Hematopoietic multipotent progenitor cell treated with erythropoietin and hydrocortisone succinate and interleukin-3 and kit ligand, for 4 days (in vitro differentiated cells): Measurements from ENCODE around the gene FNDC11.
A peak's percentile ranks its signal among the peaks of the same experiment; 100 is the strongest.
"Not testable (repeated sequence)": the region's sequence is repeated elsewhere in the genome, so short reads cannot be mapped to it uniquely, and the experiment has no call there.

Experiments used
- DNase-seq: peaks from one replicate; pipeline ENCODE4 v3.0.0-alpha.2; 2015

FNDC11 gene

GRCh38 chr20:63585616-63586565 lies 31.9 kb downstream of the FNDC11 start:
- no peak for DNase-seq

DNA sequence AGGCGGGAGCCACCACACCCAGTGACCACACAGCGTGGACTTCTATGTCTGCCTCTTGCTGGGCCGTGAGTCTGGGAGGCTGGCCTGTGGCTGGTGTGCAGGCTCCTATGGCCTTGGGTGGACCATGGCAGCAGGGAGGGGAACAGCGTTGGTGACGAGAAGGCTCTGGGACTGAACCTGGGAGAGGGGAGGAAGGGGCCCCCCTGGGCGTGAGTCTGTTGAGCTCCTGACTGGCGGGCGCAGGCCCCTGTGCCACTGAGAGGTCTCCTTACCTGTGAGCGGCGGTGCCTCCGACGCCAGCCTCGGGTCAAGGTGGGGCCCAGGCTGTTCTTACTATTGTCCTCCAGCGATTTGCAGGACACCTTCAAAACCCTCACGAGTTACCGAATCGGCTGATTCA lies 32.8 kb downstream of the FNDC11 start:
- DNase-seq, result no peak

DNA sequence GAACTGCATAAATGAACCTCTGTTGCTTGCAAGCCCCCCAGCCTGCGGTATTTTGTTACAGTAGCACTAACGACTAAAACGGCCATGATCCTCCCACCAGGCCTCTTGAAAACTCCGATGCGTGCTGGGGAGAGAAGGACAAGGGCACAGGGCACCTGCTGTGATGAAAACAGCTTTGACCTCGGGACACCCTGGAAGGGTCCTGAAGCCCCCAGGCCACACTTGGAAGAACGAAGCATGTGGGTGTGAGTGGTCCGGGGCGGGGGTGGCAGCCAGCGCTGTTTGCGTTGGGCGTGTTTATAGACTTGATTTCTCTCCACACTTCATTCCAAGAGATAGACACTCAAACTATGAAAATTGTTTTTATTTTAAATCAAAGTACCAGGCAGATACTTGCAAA lies 33.3 kb downstream of the FNDC11 start:
- no peak for DNase-seq

DNA sequence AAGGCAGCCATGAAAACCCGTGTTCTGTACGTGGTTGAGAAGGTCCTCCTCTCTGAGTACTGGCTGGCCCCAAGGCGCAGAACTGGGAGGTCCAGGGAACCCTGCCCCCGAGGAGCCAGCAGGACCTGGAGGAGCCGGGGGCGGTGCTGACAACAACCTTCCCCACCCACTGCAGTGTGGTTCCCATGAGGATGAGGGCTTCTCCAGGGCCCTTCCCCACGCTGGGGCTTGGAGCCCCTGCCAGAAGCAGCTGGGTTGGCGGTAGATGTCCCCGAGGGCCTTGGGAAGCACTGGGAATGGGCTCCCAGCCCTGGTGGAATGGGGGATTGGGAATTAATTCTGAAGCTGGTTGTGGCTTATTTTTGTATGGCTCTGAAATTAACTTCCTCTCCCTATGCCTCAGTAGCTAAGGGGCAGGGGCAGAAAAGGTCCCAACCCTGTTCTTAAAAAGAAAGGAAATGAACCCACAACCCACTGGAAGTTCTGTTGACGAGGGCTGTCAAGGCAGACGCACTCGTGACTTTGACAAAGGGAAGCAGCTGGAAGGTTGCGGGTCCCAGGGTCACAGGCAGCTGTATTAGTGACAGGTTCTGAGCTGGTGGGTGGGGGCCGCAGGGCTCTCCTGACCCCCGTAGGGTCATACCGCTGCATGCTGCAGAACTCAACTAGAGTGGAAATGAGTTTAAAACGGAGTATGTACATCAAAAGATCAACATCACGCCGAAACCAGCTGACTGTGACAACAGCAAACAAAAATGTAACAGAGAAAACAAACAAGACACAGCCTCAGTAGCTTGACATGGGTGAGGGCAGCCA lies 34.0 kb downstream of the FNDC11 start:
- peak; percentile 61 for DNase-seq

GRCh38 chr20:63588641-63589041 lies 34.7 kb downstream of the FNDC11 start:
- DNase-seq, result no peak

GRCh38 chr20:63589261-63590217 lies 35.6 kb downstream of the FNDC11 start:
- no peak for DNase-seq

GRCh38 chr20:63590218-63591146 lies 36.5 kb downstream of the FNDC11 start:
- no peak for DNase-seq

GRCh38 chr20:63591147-63591533 lies 37.2 kb downstream of the FNDC11 start:
- DNase-seq, result no peak

DNA sequence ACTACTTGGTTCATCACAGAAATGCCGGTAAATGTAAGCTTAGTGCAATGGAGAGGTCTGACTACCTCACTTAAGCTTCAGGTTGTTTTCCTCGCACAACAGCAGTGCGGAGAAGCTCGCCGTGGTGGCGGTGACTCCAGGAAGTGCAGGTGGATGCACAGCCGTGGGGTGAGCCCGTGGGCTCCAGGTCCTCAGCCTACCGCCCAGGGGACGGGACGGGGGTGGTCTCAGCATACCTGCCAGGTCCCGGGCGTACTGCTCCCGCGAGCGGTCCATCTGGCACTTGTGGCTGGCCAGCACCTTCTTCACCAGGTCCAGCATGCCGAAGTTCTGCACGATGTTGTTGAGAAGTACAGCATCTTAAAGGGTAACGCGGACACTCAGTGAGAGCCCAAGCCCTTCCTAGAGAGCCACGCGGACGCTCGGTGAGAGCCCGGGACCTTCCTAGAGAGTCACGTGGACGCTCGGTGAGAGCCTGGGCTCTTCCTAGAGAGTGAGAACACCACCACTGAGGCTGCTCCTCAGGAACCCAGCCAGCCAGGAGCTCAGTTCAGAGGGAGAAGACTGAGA lies 37.9 kb downstream of the FNDC11 start:
- no peak for DNase-seq

- no peak for DNase-seq
Measured at GRCh38 chr20:63592661-63593060, 38.7 kb downstream of the FNDC11 start.

DNA sequence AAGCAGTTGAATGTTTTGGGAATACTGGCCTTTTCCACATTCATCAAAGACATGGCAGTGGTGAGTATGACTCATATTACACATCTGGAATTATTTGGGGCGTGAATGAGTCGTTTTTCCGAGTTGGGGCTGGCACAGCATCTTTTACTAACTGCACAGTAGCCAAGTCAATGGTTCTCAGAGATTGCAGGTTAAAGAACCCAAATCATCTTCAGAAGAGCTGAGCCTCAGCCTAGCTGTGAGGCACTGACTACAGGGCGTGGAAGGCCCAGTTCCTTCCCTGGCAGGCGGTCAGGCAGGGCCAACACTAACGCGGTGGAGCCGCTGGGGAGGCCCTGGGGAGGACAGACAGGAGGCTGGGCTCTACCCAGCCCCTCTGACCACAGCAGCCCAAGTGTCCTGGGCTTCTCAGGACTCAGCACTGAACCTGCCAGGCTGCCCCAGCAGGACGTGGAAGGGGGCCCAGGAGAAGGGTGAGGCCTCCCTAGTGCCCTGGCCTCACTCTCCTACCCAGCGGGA lies 40.1 kb downstream of the FNDC11 start:
- no peak for DNase-seq

DNA sequence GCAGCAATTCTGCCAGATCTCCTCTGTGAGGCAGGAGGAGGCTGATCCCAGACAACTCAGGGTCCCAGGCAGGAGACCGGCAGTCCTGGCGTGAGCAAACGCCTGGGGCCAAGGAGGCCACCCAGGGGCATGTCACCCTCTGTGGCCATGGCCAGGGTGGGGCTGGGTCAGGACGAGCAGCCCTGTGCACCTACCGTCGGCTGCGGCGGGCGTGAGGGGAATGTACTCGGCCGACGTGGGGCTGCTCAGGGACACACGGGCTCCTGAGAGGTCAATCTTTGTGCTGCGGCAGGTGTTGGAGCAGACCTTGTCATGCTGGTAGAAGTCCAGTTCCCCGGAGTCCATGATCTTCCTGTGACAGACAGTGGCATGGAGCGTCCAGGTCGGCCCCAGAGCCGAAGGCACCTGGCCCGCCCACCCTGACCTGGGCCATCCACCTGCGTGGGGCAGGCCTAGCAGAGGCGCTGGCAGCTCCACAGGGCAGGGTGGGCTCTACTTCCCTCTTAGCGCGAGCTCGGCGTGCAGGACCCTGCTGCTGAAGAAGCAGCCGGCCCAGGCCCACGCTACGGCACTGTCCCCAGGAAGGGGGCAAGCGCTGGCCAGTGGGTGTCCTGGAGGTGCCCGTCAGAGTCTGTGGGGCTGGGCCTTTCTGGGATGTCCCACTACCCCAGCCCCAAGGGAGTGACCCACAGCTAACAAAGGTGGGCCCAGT lies 41.6 kb downstream of the FNDC11 start:
- DNase-seq, result no peak

GRCh38 chr20:63596423-63596822 lies 42.5 kb downstream of the FNDC11 start:
- DNase-seq, result no peak

DNA sequence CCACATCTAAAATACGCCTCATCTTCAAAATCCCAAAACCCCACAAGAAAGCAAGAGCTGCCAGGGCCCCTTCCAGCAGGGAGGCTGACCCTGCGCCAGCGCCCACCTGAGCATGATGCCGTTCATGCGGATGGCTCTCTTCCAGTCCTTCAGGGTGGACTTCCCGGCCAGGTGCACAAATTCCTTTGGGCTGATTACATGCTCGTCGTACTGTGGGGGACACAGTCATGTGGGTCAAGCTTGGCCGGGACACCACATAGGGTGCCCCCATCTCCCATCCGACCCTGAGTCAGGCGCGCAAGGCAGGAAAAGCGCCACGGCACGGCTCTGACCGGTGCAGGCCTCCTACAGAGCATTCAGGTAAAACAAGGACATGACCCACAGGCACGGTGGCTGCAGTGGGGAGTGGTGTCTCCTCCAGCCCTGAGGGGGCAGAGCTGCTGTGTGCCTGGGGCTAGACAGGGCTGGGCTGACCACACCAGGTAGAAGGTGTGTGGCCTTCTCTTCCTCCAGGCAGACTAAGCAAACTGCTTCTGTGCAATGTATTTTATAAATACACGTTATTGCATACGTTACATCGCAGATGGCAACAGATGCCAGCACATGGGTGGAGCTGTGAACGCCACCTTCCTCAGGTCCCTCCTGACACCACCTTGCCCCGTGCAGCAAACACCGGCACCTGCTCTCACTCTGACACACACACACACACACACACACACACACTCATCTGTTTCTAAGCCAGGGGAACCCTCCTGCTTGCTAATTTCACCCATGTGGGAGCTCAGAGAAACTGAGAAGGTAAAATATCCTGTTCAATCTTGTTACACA lies 43.9 kb downstream of the FNDC11 start:
- DNase-seq, result no peak

GRCh38 chr20:63598479-63599395 lies 44.8 kb downstream of the FNDC11 start:
- no peak for DNase-seq

- DNase-seq, result no peak
Measured at GRCh38 chr20:63599396-63600050, 45.6 kb downstream of the FNDC11 start.

- DNase-seq, result not testable (repeated sequence)
Measured at GRCh38 chr20:63601679-63602078, 47.7 kb downstream of the FNDC11 start.

DNA sequence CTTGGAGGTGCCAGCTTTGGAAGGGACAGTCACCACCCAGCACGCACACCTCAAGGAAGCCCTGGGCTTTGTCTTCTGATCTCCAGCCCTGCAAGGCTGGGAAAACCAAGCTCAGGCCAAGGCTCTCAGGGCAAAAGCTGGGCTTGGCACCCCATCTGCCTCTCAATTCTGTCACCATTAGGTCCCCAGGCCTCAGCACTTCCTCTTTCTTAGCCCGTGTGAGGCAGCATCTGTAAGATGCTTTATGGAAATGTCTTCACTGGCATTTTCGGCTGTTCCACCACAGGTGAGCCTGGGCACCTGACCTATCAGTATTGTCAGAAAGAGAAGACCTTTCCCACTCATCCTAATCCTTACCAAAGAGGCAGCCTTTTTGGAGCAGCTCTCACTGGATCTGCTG lies 48.4 kb downstream of the FNDC11 start:
- DNase-seq, result peak; percentile 37
